Right lobe of liver (tissue), 6 donors: ENCODE results near the gene MAK. TPM values are rescaled to one million over a fixed set of nuclear protein-coding genes. Genes with fewer than 3 reads are reported as not detected.
"Not testable (repeated sequence)": the region's sequence is repeated elsewhere in the genome, so short reads cannot be mapped to it uniquely, and the experiment has no call there.

Experiments
- ATAC-seq, 4 donors: fragments of 200-7000 bp; cut with Tn5 transposase; one replicate each; pipeline ENCODE4 v1.9.1; 2020; ENCODE audit warnings: mild to moderate bottlenecking in 4 of 4, moderate library complexity in 4 of 4
- DNase-seq, 3 donors: peaks; one replicate each; pipeline ENCODE4 v3.0.0-alpha.2; 2020
- H3K27ac ChIP-seq, 3 donors: fragments of 200-600 bp; one replicate each; pipeline ENCODE4 v1.8.0; 2022
- H3K27me3 ChIP-seq, 2 donors: fragments of 200-600 bp; one replicate each; pipeline ENCODE4 v1.8.0; 2022
- H3K36me3 ChIP-seq, 4 donors: fragments of 200-600 bp; sonication (generic) in 1 of 4; one replicate each; pipeline versions ENCODE4 v1.5.1 to v1.8.0; 2017 to 2022; ENCODE audit warnings: control low read depth in 1 of 4
- H3K4me1 ChIP-seq, 4 donors: fragments of 200-600 bp; sonication (generic) in 1 of 4; one replicate each; pipeline versions ENCODE4 v1.5.1 to v1.8.0; 2017 to 2022; ENCODE audit warnings: control low read depth in 1 of 4
- H3K4me3 ChIP-seq, 3 donors: fragments of 200-600 bp; one replicate each; pipeline ENCODE4 v1.8.0; 2022
- H3K9me3 ChIP-seq, 4 donors: fragments of 200-600 bp; sonication (generic) in 1 of 4; one replicate each; pipeline versions ENCODE4 v1.5.1 to v1.8.0; 2017 to 2022; ENCODE audit warnings: control low read depth in 1 of 4
- POLR2A ChIP-seq: fragments of 450-650 bp; IDR thresholded peaks from one replicate; pipeline ENCODE4 v1.6.1; 2017; ENCODE audit warnings: antibody characterized with exemption, mild to moderate bottlenecking
- WGBS: methylation state at CpG from one replicate; pipeline ENCODE4 v1.1.6; 2018; ENCODE audit warnings: low coverage, low lambda C conversion rate; ENCODE audit not compliant: insufficient coverage; ENCODE audit errors: missing lambda C conversion rate; 5-methylcytosine and 5-hydroxymethylcytosine counted together
- intact Hi-C, 2 donors: fragments of 100-400 bp; cut with DNase I; formaldehyde crosslinking; loops; one replicate each; pipeline versions ENCODE4 v1.11.2 to v1.14.1; 2022
- total RNA-seq, 6 experiments: library from RNA; depleted of rRNA in 2 of 6; stranded (reverse); fragments of >200 nt in 2 of 6; fragmentation: NEBNext Ultra II Directional in 3 of 6; extraction: Animal tissue kit (Norgen Biotek cat#: 25700) in 3 of 6; gene quantifications; one replicate each; pipeline versions ENCODE4 v1.1.0 to v1.2.4, GENCODE V29; 2016 to 2023
- TF ChIP-seq, protein P1 (sequence below), 4 donors: fragments of 200-600 bp in 3 of 4; fragments of 450-650 bp in 1 of 4; IDR thresholded peaks; one replicate each; pipeline versions ENCODE4 v1.5.1 to v1.8.0; 2016 to 2022; ENCODE audit warnings: antibody characterized with exemption in 4 of 4, mild to moderate bottlenecking in 2 of 4
- donor health status: DM: no; HTN: yes; CAD: no.
- donor health status: DM: no; HTN: no; CAD: no.
- donor health status: DM: no; HTN: no; CAD: no.
- donor health status: DM: no; HTN: yes; CAD: no.
- donor health status: DM: no; HTN: yes; CAD: no.

Gene MAK
- total RNA-seq, 6 experiments from 2014 or later, result 0.12 to 0.18 (median 0.15) TPM; not detected in 3

DNA sequence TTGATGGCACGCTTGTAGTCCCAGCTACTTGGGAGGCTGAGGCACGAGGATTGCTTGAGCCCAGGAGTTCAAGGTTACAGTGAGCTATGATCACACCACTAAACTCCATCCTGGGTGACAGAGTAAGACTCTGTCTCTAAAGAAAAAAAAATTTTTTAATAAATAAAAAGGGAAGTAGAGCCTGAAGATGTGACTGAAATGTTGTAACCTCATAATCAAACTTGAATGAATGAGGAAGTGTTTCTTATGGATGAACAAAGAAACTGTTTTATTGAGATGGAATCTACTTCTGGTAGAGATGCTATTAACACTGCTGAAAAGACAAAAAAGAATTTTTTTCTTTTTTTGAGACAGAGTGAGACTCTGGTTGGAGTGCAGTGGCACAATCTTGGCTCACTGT, 6.7 kb downstream of the MAK start:
- no peak overlapping the region for H3K4me3 ChIP-seq
- no peak overlapping the region for H3K27ac ChIP-seq
- 78% methylated on average over 2 of the region's 2 CpGs for WGBS
- intact Hi-C loops, result no loop called here
- H3K9me3 ChIP-seq, result no peaks in the 10 kb centered on the region
- ATAC-seq, result no peak
- no peaks in the 10 kb centered on the region for H3K27me3 ChIP-seq
- no peaks in the 10 kb centered on the region for H3K4me1 ChIP-seq
- no peaks in the 10 kb centered on the region for H3K36me3 ChIP-seq
- no peak for DNase-seq
- no peak for TF ChIP-seq POLR2A
- TF ChIP-seq, protein P1, sequence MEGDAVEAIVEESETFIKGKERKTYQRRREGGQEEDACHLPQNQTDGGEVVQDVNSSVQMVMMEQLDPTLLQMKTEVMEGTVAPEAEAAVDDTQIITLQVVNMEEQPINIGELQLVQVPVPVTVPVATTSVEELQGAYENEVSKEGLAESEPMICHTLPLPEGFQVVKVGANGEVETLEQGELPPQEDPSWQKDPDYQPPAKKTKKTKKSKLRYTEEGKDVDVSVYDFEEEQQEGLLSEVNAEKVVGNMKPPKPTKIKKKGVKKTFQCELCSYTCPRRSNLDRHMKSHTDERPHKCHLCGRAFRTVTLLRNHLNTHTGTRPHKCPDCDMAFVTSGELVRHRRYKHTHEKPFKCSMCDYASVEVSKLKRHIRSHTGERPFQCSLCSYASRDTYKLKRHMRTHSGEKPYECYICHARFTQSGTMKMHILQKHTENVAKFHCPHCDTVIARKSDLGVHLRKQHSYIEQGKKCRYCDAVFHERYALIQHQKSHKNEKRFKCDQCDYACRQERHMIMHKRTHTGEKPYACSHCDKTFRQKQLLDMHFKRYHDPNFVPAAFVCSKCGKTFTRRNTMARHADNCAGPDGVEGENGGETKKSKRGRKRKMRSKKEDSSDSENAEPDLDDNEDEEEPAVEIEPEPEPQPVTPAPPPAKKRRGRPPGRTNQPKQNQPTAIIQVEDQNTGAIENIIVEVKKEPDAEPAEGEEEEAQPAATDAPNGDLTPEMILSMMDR (IDR thresholded peaks at IDR 0.05), result no peak

DNA sequence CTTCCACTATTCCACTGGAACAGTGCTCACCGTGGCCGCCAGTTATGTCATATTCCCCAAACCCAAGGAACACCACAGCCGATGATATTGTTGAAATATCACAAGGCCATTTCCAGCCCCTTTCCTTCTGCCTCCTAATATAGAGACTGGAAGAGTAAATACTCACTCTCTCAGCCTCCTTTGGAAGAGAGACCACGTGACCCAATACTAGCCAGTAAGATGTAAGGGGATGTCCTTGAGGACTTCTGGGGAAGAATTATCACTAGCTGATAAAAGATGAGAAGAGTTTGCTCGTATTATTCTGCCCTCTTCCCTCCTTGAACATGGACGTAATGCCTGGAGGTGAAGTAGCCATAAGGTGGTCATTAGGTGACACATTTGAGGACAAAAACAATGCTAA, 13.5 kb downstream of the MAK start:
- intact Hi-C loops, result no loop called here
- Histone ChIP-seq H3K36me3 (no peaks in the 10 kb centered on the region), H3K4me1 (no peaks in the 10 kb centered on the region), H3K4me3 (no peak overlapping the region), H3K27ac (no peak overlapping the region), H3K27me3 (no peaks in the 10 kb centered on the region), H3K9me3 (no peaks in the 10 kb centered on the region)
- ATAC-seq, result no peak
- 88% methylated on average over 6 of the region's 6 CpGs for WGBS
- TF ChIP-seq, protein P1 (IDR thresholded peaks at IDR 0.05), result no peak
- no peak for TF ChIP-seq POLR2A
- no peak for DNase-seq

DNA sequence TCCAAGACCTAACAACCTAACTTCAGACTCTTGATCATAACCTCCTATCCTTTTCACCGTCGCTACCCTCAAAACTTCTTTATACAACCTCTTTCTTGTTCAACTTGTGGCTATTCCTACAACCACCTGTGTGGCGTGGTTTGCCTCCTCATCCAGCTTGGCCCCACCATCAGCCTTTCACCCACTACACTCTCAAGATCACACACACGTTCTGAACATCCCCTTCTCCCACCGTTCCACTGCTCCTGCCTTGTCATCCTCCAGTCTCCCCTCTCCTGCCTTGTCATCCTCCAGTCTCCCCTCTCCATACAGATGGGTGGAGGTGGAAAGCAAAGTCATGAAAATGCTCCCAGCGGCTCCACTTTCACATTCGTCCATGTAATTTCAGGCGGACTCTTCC, 14.0 kb downstream of the MAK start:
- intact Hi-C loops, result no loop called here
- Histone ChIP-seq H3K4me3 (no peak overlapping the region), H3K4me1 (no peaks in the 10 kb centered on the region), H3K9me3 (no peaks in the 10 kb centered on the region), H3K27me3 (no peaks in the 10 kb centered on the region), H3K27ac (no peak overlapping the region), H3K36me3 (no peaks in the 10 kb centered on the region)
- 88% methylated on average over 8 of the region's 8 CpGs for WGBS
- no peak for ATAC-seq
- DNase-seq, result no peak
- TF ChIP-seq, protein P1 (IDR thresholded peaks at IDR 0.05), result no peak
- TF ChIP-seq POLR2A, result no peak

DNA sequence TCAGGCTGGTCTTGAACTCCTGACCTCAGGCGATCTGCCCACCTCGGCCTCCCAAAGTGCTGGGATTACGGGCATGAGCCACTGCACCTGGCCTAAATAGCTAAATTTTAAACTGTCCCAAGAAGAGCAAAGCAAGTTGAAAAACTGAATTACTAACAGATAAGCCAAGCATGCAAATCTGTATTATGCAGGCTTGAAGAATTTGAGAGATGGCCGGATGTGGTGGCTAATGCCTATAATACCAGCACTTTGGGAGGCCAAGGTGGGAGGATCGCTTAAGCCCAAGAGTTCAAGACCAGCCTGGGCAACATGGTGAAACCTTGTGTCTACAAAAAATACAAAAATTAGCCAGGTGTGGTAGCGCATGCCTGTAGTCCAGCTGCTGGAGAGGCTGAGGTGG, 24.2 kb downstream of the MAK start:
- ATAC-seq, H3K4me3 ChIP-seq, H3K4me1 ChIP-seq, H3K9me3 ChIP-seq, DNase-seq, H3K27me3 ChIP-seq, H3K27ac ChIP-seq, intact Hi-C loops, H3K36me3 ChIP-seq: not testable (repeated sequence)
- WGBS, result 100% methylated on average over 4 of the region's 6 CpGs

DNA sequence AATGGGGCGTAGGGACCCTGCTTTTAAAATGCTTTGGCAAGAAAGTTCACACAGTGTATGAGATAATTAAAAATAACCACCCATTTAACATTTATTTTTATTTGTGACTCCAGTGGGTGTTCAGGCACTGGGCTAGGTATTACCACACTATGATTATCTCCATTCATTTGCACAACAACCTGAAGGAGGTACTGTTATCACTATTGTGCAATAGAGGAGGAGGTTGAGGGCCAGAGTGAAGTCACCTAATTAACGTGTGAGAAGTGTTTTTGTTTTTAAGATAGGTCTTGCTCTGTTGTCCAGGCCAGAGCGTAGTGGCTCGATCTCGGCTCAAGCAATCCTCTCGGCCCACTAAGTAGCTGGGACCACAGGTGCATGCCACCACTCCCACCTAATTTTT, 29.2 kb downstream of the MAK start:
- intact Hi-C loops, result loop anchor here in 1 of 2 donors (10.0 kb wide), 1 partner anchor 334 kb away; no protein-coding TSS in a partner anchor
- 84% methylated on average over 6 of the region's 6 CpGs for WGBS
- H3K27ac ChIP-seq, result no peak overlapping the region

More for the DNA sequence above, 29.2 kb downstream of the MAK start:
- Histone ChIP-seq H3K27me3 (no peaks in the 10 kb centered on the region), H3K4me1 (no peaks in the 10 kb centered on the region), H3K36me3 (no peaks in the 10 kb centered on the region), H3K4me3 (no peak overlapping the region), H3K9me3 (no peaks in the 10 kb centered on the region)
- DNase-seq (no peak), ATAC-seq (no peak)
- no peak for TF ChIP-seq POLR2A
- TF ChIP-seq, protein P1 (IDR thresholded peaks at IDR 0.05), result no peak
